Measurements from ENCODE around the gene RAB43. TPM values are rescaled to one million over a fixed set of nuclear protein-coding genes. Genes with fewer than 3 reads are reported as not detected.

Gene RAB43
- total and polyA plus RNA-seq, 4 donors = 3.5 to 25.4 (median 17.1) TPM

GRCh38 chr3:129061888-129062834 is 59.4 kb downstream of the RAB43 start:
- no peak overlapping the region for H3K4me3 ChIP-seq (ENCODE audit: low read length in 2 of 2)
- peak; percentile 18 to 62 for DNase-seq
- no peak for ATAC-seq (ENCODE audit: low FRiP score)
- no peak overlapping the region for H3K27ac ChIP-seq (ENCODE audit: low read depth in 1 of 2, low read length in 2 of 2)
- intact Hi-C loops (cut with DNase I) = no loop called here
- WGBS, 2 donors = 53 to 68% methylated on average over 29 to 32 of the region's 32 CpGs
- H3K36me3 ChIP-seq (ENCODE audit: control insufficient read depth in 1 of 2, insufficient read depth in 2 of 2, low read length in 1 of 2) = no peaks in the 10 kb centered on the region
- H3K27me3 ChIP-seq (ENCODE audit: control insufficient read depth in 1 of 2, insufficient read depth in 2 of 2, low read length in 1 of 2) = no peaks in the 10 kb centered on the region
- no peaks in the 10 kb centered on the region for H3K9me3 ChIP-seq (ENCODE audit: control insufficient read depth, low read length)
- no peaks in the 10 kb centered on the region for H3K4me1 ChIP-seq (ENCODE audit: control insufficient read depth in 1 of 2, insufficient read depth in 2 of 2, low read length in 2 of 2)

GRCh38 chr3:129061023-129061887 is 60.3 kb downstream of the RAB43 start:
- no peak overlapping the region for H3K4me3 ChIP-seq (ENCODE audit: low read length in 2 of 2)
- no peaks in the 10 kb centered on the region for H3K4me1 ChIP-seq (ENCODE audit: control insufficient read depth in 1 of 2, insufficient read depth in 2 of 2, low read length in 2 of 2)
- no peaks in the 10 kb centered on the region for H3K27me3 ChIP-seq (ENCODE audit: control insufficient read depth in 1 of 2, insufficient read depth in 2 of 2, low read length in 1 of 2)
- no peak for ATAC-seq (ENCODE audit: low FRiP score)
- no peak overlapping the region for H3K27ac ChIP-seq (ENCODE audit: low read depth in 1 of 2, low read length in 2 of 2)
- intact Hi-C loops (cut with DNase I) = no loop called here
- peak in 1 of 2 donors; percentile 69 for DNase-seq
- no peaks in the 10 kb centered on the region for H3K36me3 ChIP-seq (ENCODE audit: control insufficient read depth in 1 of 2, insufficient read depth in 2 of 2, low read length in 1 of 2)
- WGBS, 2 donors = 94% methylated on average over 15 to 19 of the region's 19 CpGs
- no peaks in the 10 kb centered on the region for H3K9me3 ChIP-seq (ENCODE audit: control insufficient read depth, low read length)

GRCh38 chr3:129060276-129061022 is 61.2 kb downstream of the RAB43 start, which contains the start of gene GP9:
Gene GP9, plus strand, starts transcription at chr3:129060779. Its CDS starts 961 bp downstream, at chr3:129061740.
- WGBS, 2 donors = 91% methylated on average over 13 of the region's 13 CpGs
- Histone ChIP-seq H3K9me3 (ENCODE audit: control insufficient read depth, low read length) (no peaks in the 10 kb centered on the region), H3K27me3 (ENCODE audit: control insufficient read depth in 1 of 2, insufficient read depth in 2 of 2, low read length in 1 of 2) (no peaks in the 10 kb centered on the region), H3K4me3 (ENCODE audit: low read length in 2 of 2) (no peak within 1 kb of the TSS), H3K27ac (ENCODE audit: low read depth in 1 of 2, low read length in 2 of 2) (no peak within 1 kb of the TSS), H3K4me1 (ENCODE audit: control insufficient read depth in 1 of 2, insufficient read depth in 2 of 2, low read length in 2 of 2) (no peaks in the 10 kb centered on the region), H3K36me3 (ENCODE audit: control insufficient read depth in 1 of 2, insufficient read depth in 2 of 2, low read length in 1 of 2) (no peaks in the 10 kb centered on the region)
- intact Hi-C loops (cut with DNase I) = no loop called here
- ATAC-seq (ENCODE audit: low FRiP score) = no peak
- DNase-seq = peak in 1 of 2 donors; percentile 41

GRCh38 chr3:129059311-129059958 is 62.2 kb downstream of the RAB43 start:
- DNase-seq (peak in 1 of 2 donors; percentile 61), ATAC-seq (ENCODE audit: low FRiP score) (no peak)
- Histone ChIP-seq H3K27ac (ENCODE audit: low read depth in 1 of 2, low read length in 2 of 2) (no peak overlapping the region), H3K9me3 (ENCODE audit: control insufficient read depth, low read length) (no peaks in the 10 kb centered on the region), H3K27me3 (ENCODE audit: control insufficient read depth in 1 of 2, insufficient read depth in 2 of 2, low read length in 1 of 2) (no peaks in the 10 kb centered on the region), H3K36me3 (ENCODE audit: control insufficient read depth in 1 of 2, insufficient read depth in 2 of 2, low read length in 1 of 2) (no peaks in the 10 kb centered on the region), H3K4me3 (ENCODE audit: low read length in 2 of 2) (no peak overlapping the region), H3K4me1 (ENCODE audit: control insufficient read depth in 1 of 2, insufficient read depth in 2 of 2, low read length in 2 of 2) (no peaks in the 10 kb centered on the region)
- 73 to 80% methylated on average over 11 of the region's 11 CpGs for WGBS, 2 donors
- intact Hi-C loops (cut with DNase I) = no loop called here

DNA sequence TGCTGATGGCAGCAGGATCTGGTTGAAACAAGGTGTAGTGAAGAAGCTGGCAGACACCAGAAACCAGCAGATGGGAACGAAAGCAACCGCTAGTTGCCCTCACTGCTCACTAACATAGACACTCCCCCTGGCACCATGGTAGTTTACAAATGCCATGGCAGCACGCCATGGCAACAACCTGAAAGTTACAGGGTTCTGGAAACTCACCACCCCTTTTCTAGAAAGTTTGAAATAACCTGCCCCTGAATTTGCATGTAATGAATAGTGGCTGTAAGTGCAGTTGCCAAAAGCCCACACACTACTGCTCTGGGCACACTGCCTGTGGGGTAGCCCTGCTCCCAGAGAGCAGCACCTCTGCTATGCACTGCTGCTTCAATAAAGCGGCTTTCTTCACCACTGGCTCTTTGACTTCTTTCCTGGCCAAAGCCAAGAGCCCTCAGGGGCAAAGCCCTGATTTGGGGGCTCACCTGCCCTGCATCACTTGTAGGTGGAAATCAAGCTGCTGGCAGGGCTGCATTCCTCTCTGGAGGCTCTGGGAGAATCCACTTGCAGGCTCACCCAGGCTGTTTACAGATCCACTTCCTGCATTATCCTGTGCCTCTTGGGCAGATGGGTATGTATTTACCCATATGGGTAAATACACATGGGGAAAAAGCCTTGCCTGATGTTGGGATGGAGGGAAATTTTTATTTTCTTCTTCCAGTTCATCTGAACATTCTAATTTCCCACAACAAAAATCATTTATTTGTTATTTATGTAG is 63.0 kb downstream of the RAB43 start:
- intact Hi-C loops (cut with DNase I) = no loop called here

GRCh38 chr3:129057249-129057648 is 64.4 kb downstream of the RAB43 start:
- ATAC-seq (ENCODE audit: low FRiP score) (no peak), DNase-seq (peak; percentile 3 to 15)
- intact Hi-C loops (cut with DNase I) = no loop called here
- H3K36me3 ChIP-seq (ENCODE audit: control insufficient read depth in 1 of 2, insufficient read depth in 2 of 2, low read length in 1 of 2) = no peaks in the 10 kb centered on the region
- 95 to 96% methylated on average over 4 of the region's 4 CpGs for WGBS, 2 donors
- H3K9me3 ChIP-seq (ENCODE audit: control insufficient read depth, low read length) = no peaks in the 10 kb centered on the region
- H3K27ac ChIP-seq (ENCODE audit: low read depth in 1 of 2, low read length in 2 of 2) = no peak overlapping the region
- H3K4me3 ChIP-seq (ENCODE audit: low read length in 2 of 2) = no peak overlapping the region
- H3K27me3 ChIP-seq (ENCODE audit: control insufficient read depth in 1 of 2, insufficient read depth in 2 of 2, low read length in 1 of 2) = no peaks in the 10 kb centered on the region
- H3K4me1 ChIP-seq (ENCODE audit: control insufficient read depth in 1 of 2, insufficient read depth in 2 of 2, low read length in 2 of 2) = no peaks in the 10 kb centered on the region

More for the DNA sequence above, 63.0 kb downstream of the RAB43 start:
- H3K27ac ChIP-seq (ENCODE audit: low read depth in 1 of 2, low read length in 2 of 2) = no peak overlapping the region
- no peaks in the 10 kb centered on the region for H3K36me3 ChIP-seq (ENCODE audit: control insufficient read depth in 1 of 2, insufficient read depth in 2 of 2, low read length in 1 of 2)
- H3K4me1 ChIP-seq (ENCODE audit: control insufficient read depth in 1 of 2, insufficient read depth in 2 of 2, low read length in 2 of 2) = no peaks in the 10 kb centered on the region
- no peaks in the 10 kb centered on the region for H3K9me3 ChIP-seq (ENCODE audit: control insufficient read depth, low read length)
- WGBS, 2 donors = 29 to 31% methylated on average over 4 of the region's 4 CpGs
- H3K27me3 ChIP-seq (ENCODE audit: control insufficient read depth in 1 of 2, insufficient read depth in 2 of 2, low read length in 1 of 2) = no peaks in the 10 kb centered on the region
- no peak overlapping the region for H3K4me3 ChIP-seq (ENCODE audit: low read length in 2 of 2)
- DNase-seq = peak in 1 of 2 donors; percentile 45
- ATAC-seq (ENCODE audit: low FRiP score) = no peak

GRCh38 chr3:129056451-129057173 is 65.0 kb downstream of the RAB43 start:
- ATAC-seq (ENCODE audit: low FRiP score) (no peak), DNase-seq (peak in 1 of 2 donors; percentile 46)
- 71 to 78% methylated on average over 9 of the region's 9 CpGs for WGBS, 2 donors
- no peak overlapping the region for H3K27ac ChIP-seq (ENCODE audit: low read depth in 1 of 2, low read length in 2 of 2)
- H3K36me3 ChIP-seq (ENCODE audit: control insufficient read depth in 1 of 2, insufficient read depth in 2 of 2, low read length in 1 of 2) = no peaks in the 10 kb centered on the region
- H3K4me3 ChIP-seq (ENCODE audit: low read length in 2 of 2) = no peak overlapping the region
- H3K9me3 ChIP-seq (ENCODE audit: control insufficient read depth, low read length) = no peaks in the 10 kb centered on the region
- H3K4me1 ChIP-seq (ENCODE audit: control insufficient read depth in 1 of 2, insufficient read depth in 2 of 2, low read length in 2 of 2) = no peaks in the 10 kb centered on the region
- no peaks in the 10 kb centered on the region for H3K27me3 ChIP-seq (ENCODE audit: control insufficient read depth in 1 of 2, insufficient read depth in 2 of 2, low read length in 1 of 2)
- intact Hi-C loops (cut with DNase I) = no loop called here
